ENCODE results near the gene STARD10.

STARD10 gene

DNA sequence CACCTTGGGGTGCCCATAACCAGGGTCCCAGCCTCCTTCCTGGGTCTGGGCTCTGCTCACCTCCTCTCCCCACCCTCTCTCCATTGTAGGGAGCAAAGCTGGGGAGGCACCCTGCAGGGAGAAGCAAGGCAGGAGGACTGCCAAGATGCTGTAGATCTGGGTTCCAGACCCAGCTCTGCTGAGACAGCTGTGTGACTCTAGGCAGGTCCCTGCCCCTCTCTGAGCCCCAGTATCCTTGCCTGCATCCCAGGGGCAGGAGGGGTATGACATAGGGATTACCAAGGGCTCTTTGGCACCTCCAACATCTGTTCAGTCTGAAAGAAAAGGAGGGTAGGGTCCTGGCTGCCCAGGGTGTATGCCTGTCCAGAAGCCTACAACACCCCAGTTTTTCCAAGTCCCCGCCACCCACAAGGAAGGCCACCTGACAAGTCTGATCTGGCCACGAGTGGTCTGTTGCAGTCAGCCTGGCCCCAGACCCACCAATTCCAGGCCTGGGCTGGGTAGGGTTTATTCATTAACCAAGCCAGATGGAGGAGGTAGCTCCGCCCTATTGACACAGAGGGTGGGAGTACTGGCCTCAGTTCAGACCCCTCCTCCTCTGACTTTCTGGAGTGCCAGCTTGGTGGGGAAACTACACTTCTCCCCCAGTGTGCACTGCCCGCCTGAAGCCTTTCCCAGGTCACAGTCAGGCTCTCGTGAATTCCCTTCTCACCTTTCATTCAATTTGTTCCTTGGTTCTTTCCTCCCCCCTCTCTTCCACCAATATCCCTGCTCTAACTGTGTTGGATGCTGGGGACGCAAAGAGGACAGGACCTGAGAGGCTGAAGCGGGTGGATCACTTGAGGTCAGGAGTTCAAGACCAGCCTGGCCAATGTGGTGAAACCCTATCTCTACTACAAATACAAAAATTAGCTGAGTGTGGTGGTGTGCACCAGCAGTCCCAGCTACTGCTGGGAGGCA, 15.0 kb downstream of the STARD10 start:
- no peak for DNase-seq

GRCh38 chr11:72777755-72778278, 16.0 kb downstream of the STARD10 start:
- DNase-seq = no peak

GRCh38 chr11:72776844-72777754, 16.7 kb downstream of the STARD10 start:
- no peak for DNase-seq

- DNase-seq = no peak
These were observed 17.6 kb downstream of the STARD10 start for GRCh38 chr11:72776117-72776843.

GRCh38 chr11:72775288-72776110, 18.3 kb downstream of the STARD10 start:
- no peak for DNase-seq

DNA sequence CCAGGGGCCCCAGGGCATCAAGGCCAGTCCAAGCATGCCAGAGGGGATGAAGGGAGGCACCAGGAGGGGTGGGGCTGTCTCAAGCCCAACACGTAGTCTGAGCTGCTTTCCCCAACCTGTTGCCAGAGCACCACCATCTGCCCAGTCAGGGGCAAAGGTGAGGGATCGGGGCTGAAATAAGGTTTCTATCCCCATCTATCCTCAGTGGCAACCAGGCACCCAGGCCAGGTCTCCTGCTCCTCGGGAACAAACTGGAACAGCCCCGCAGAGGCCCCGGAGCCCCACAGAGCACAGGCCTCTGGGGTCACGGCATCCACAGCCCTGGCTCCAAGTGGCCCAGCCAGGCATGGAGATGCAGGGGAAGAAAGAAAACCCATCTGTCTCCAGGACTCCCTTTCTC, 19.3 kb downstream of the STARD10 start:
- no peak for DNase-seq

GRCh38 chr11:72773696-72774095, 20.2 kb downstream of the STARD10 start:
- no peak for DNase-seq

DNA sequence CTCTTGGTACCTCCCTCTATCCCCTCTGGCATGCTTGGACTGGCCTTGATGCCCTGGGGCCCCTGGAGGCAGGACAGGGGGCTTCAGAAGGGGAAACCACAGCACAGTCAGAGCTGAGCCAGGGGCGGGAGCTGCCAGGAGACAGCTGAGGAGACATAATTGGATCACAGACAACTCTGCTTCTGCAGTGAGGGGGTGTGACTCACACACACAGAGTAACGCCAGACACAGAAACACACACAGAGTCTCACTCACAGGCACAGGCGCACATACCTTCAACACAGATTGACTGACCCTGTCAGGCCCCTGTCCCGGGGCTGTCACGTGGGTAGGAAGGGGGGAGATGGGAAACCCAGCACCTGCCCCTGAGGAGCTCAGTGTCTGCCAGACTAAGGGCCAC, 20.6 kb downstream of the STARD10 start:
- DNase-seq = no peak

- DNase-seq = no peak
These were observed 21.8 kb downstream of the STARD10 start for GRCh38 chr11:72772059-72772458.

GRCh38 chr11:72771507-72771906, 22.3 kb downstream of the STARD10 start:
- no peak for DNase-seq

- no peak for DNase-seq
These were observed 23.0 kb downstream of the STARD10 start for GRCh38 chr11:72770799-72771198.

GRCh38 chr11:72769680-72770079, 24.2 kb downstream of the STARD10 start:
- no peak for DNase-seq

DNA sequence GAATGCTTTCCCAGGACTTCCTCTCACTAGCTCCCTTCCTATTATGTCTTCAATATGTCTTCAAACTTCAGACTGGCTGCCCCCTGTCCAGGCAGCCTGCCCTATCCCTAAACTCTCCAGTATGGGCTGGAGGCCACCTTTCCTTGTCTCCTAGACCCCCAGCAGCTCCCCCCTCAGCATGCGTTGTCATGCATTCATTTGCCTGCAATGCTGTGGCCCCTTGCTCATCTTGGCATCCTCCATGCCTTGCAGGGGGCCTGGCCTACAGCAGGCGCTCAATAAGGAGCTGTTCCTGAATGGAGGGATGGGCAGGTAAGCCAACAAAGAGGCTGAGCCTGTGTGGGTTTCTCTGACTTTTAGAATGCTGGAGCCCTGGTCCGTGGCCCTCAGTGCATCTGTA, 25.3 kb downstream of the STARD10 start:
- DNase-seq = no peak

- DNase-seq = no peak
These were observed 26.4 kb downstream of the STARD10 start for GRCh38 chr11:72767203-72768062.

- no peak for DNase-seq
These were observed 27.5 kb downstream of the STARD10 start for GRCh38 chr11:72766152-72766902.

DNA sequence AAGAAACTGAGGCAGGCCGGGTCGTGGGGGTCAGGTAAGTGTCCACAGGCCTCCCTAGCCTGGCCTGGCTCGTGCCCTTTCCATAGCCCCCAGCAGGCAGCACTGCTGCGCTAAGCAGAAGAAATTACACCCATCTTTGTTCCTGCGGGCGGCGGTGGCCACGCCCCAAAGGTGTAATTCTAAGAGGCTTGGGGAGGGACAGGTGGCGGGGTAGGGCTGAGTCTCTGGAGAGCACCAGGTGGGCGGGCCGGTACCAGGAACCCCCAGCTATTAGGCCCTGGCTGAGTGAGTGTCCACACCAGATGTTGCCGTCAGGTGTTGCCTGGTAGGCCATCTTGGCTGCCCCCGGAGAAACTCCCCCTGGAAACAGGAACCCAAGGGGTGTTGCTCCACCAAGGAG, 29.3 kb downstream of the STARD10 start:
- DNase-seq = no peak

GRCh38 chr11:72763823-72764222, 30.0 kb downstream of the STARD10 start:
- no peak for DNase-seq

DNA sequence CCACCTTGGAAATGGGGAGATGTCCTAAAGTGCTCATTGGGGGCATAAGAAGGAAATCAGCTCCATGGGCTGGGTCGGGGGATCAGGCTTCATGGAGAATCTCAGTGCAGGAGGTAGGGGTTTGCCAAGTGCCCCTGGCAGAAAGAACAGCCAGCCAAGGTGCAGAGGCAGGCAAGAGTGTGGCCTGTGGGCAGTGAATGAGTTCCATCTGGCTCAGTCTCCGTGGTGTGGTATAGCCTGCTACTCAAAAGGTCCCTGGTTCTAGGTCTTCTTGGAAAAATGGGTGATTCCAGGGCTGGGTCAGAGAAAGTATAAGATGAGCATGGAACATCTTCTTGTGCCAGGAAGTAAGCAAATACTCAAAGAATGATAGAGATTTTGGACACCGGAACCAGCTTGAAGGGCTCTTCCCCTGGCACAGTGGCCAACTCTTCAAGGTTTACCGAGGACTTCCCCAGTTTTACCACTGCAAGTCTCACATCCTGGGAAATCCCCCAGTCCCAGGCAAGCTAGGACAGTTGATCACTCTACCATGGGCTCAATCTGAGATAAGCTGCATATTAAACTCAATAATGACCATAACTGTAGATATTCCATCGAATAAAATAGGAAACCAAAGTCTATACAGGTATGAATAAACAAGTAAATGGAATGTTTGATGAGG, 31.1 kb downstream of the STARD10 start:
- DNase-seq = no peak
